Activated CD8-positive, alpha-beta memory T cell treated with anti-CD3 and anti-CD28 coated beads for 36 hours (primary cell): ENCODE results near the gene SULT2B1. TPM values are rescaled to one million over a fixed set of nuclear protein-coding genes. Genes with fewer than 3 reads are reported as not detected.

Source experiments
- CTCF ChIA-PET: fragments of 350-600 bp; sonication (Branson Sonifier 250); formaldehyde crosslinking; loops from one replicate; lab custom pipeline; 2021; ENCODE audit warnings: antibody characterized with exemption; lab: Charles Lee
- POLR2A ChIA-PET: fragments of 350-600 bp; sonication (Branson Sonifier 250); formaldehyde crosslinking; loops from one replicate; lab custom pipeline; 2021; ENCODE audit warnings: antibody characterized with exemption; lab: Charles Lee
- total RNA-seq, 2 experiments: library from RNA; stranded (reverse); gene quantifications; one replicate each; pipeline ENCODE4 v1.2.3, GENCODE V29; 2021

The SULT2B1 gene
- total RNA-seq, 2 experiments from 2014 or later = not detected

DNA sequence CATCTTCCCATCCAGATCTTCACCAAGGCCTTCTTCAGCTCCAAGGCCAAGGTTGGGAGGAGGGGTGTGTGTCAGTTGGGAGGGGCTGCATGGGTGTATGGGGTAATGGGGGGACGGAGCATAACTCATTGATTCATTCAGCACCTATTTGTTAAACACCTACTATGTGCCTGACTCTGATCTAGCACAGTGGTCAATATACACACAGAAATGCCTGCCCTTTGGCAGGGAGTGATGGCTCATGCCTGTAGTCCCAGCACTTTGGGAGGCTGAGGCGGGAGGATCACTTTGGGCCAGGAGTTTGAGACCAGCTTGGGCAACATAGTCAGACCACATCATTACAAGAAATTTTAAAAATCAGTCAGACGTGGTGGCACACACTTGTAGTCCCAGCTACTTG lies 35.4 kb downstream of the SULT2B1 start:
- ChIA-PET CTCF (interaction anchor here (0.6 to 1.6 kb wide), 8 partner anchors 22 to 136 kb away, joined by 3 to 7 read pairs (median 3); no protein-coding TSS in a partner anchor), POLR2A (no interaction called here)

DNA sequence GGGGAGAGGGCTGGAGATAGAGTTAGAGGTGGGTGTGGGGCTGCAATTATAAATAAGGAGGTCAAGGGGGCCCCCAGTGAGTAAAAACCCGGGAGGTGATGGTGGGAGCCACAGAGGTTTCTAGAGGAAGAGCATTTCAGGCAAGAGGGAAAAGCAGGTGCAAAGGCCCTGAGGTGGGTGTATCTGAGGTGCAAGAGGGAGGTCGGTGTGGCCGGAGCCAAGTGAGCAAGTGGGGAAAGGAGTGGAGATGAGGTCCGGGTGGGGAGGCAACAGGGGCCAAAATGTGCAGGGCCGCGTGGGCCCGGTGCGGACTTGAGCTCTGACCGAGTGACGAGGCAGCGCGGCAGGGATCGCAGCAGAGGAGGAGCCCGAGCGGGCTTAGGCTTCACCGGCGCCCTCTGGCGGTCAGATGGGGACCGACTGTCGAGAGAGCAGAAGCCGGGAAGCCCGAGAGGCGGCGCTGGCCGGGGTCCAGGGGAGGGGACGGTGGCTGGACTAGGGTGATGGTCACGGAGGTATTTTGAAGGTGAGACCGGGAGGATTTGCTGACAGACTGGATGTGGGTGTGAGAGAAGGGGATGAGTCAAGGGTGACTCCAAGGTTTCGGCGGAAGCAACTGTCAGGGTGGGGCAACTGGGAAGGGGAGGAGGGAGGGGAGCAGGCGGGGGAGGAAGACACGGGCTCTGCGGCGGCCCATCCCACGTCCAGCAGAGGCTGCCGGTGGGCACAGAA lies 36.9 kb downstream of the SULT2B1 start:
- CTCF ChIA-PET = interaction anchor here (0.6 to 2.6 kb wide), 20 partner anchors 12 to 316 kb away, joined by 3 to 25 read pairs (median 3); partner anchors contain the start of gene SPACA4
- POLR2A ChIA-PET = no interaction called here

- ChIA-PET CTCF (no interaction called here), POLR2A (no interaction called here)
Measured at GRCh38 chr19:48591021-48591420, 39.0 kb downstream of the SULT2B1 start.

- CTCF ChIA-PET = interaction anchor here (0.9 kb wide), 1 partner anchor 11 kb away, joined by 3 read pairs; no protein-coding TSS in a partner anchor
- POLR2A ChIA-PET = no interaction called here
Measured at GRCh38 chr19:48595171-48595570, 43.2 kb downstream of the SULT2B1 start.

DNA sequence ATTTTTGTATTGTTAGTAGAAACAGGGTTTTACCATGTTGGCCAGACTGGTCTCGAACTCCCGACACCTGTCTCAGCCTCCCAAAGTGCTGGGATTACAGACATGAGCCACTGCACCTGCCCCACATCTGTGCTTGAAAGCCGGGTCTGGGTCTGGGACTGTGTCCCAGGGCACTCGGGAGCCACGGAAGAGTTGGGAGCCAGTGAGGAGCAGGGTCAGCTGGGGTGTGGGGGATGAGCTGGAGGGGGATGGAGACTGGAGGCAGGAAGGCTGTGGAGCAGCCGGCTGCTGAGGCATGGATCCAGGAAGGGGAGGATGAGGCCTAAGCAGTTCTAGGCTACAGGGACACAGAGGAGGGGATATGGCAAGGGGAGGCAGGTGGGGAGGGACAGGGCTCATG lies 43.9 kb downstream of the SULT2B1 start:
- POLR2A ChIA-PET = no interaction called here
- CTCF ChIA-PET = no interaction called here

DNA sequence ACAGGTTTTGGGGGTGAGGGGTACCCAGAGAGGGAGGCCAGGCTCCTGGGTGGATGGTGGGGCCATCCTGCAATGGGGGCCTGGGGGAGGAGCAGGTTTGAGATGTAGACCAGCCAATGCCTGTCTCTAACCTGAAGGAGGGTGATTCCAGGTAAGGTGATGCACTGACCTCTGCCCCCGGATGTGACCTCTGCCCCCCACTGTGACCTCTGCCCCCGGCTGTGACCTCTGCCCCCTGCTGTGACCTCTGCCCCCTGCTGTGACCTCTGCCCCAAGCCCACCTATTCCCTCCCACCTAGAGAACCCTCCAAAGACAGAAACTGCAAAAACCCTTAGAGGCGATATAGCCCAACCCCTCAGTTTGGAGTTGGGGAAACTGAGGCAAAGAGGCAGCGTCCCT lies 44.3 kb downstream of the SULT2B1 start:
- ChIA-PET CTCF (no interaction called here), POLR2A (no interaction called here)

DNA sequence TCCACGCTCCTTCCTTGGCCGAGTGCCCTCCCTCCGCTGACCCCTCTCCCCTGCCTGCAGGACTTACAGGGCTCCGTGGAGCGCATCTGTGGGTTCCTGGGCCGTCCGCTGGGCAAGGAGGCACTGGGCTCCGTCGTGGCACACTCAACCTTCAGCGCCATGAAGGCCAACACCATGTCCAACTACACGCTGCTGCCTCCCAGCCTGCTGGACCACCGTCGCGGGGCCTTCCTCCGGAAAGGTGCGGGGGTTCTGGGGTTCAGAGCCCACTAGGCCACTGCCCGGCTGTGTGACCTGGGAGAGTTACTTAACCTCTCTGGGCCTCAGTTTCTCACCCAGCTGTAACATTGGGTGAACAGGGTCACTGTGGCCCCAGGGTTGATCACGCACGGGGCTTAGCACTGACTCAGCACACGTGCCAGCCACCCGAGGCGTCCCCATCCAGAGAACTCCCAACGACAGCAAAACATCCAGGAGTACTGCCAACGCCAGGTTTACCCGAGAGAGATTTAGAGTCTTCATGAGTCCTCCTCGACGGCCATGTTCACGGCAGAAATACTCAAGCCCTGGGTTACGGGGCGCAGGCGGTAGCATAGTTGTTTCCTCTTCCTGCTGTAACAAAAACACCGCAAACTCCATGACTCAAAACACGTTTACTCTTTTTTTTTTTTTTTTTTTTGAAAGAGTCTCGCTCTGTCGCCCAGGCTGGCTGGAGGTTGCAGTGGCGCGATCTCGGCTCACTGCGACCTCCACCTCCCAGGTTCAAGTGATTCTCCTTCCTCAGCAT lies 44.9 kb downstream of the SULT2B1 start:
- ChIA-PET POLR2A (interaction anchor here (0.9 kb wide), 1 partner anchor 19 kb away, joined by 5 read pairs; no protein-coding TSS in a partner anchor), CTCF (interaction anchor here (0.7 kb wide), 1 partner anchor 603 kb away, joined by 5 read pairs; no protein-coding TSS in a partner anchor)

- ChIA-PET CTCF (no interaction called here), POLR2A (no interaction called here)
Measured at GRCh38 chr19:48598996-48599700, 47.2 kb downstream of the SULT2B1 start.

GRCh38 chr19:48600679-48601417 lies 48.9 kb downstream of the SULT2B1 start:
- ChIA-PET CTCF (interaction anchor here (1.6 kb wide), 1 partner anchor 12 kb away, joined by 6 read pairs; no protein-coding TSS in a partner anchor), POLR2A (interaction anchor here (0.6 kb wide), 1 partner anchor 1704 kb away, joined by 5 read pairs; no protein-coding TSS in a partner anchor)

DNA sequence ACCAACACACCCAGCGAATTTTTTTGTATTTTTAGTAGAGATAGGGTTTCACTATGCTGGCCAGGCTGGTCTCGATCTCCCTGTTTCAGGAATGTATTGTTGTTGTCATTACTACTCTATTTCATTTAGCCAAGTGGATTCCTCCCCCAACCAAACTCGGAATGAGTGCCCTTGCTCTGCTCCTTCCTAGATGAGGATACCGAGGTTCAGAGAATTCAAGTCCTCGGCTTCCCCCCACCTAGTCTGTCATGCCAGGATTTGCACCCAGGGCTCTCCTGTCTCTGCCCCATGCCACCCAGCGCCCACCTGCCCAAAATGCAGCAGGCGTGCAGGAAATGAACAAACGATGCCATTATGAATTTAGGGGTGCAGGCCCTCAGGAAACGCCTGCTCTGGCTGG lies 51.0 kb downstream of the SULT2B1 start:
- CTCF ChIA-PET = no interaction called here
- POLR2A ChIA-PET = no interaction called here

DNA sequence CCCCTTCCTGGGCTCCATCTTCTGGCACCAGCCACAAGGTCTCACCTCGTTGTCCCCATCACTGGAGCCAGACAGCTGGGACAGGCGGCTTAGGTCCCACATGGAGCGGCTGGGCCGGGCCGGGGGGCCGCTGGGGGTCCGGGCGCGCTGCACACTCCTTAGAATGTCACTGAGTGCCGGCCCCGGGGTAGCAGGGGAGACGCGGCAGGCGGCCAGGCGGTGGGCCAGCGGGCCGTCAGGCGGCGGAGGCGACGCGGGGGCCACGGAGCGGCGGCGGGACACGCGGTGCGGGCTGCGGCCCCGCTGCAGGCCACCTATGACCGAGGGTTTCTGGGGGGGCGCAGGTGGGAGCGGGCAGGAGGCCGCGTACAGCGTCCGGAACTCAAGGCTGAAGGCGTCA lies 51.5 kb downstream of the SULT2B1 start:
- POLR2A ChIA-PET = no interaction called here
- CTCF ChIA-PET = no interaction called here

DNA sequence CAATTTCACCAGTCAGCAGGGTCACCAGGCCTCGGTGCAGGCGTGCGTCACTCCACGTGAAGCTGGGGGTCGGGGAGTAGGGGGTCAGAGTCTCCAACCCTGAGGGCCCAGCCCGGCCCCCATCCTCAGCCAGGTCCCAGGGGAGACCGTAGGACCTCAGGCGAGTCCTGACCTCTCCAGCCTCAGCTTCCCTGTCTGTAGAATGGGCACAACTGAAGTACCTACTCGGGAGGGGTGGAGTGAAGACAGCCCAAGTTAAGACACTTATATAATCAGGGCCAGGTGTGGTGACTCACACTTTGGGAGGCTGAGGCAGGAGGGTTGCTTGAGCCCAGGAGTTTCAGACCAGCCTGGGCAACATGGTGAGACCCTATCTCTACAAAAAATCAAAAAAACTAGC lies 51.9 kb downstream of the SULT2B1 start:
- CTCF ChIA-PET = no interaction called here
- POLR2A ChIA-PET = no interaction called here

DNA sequence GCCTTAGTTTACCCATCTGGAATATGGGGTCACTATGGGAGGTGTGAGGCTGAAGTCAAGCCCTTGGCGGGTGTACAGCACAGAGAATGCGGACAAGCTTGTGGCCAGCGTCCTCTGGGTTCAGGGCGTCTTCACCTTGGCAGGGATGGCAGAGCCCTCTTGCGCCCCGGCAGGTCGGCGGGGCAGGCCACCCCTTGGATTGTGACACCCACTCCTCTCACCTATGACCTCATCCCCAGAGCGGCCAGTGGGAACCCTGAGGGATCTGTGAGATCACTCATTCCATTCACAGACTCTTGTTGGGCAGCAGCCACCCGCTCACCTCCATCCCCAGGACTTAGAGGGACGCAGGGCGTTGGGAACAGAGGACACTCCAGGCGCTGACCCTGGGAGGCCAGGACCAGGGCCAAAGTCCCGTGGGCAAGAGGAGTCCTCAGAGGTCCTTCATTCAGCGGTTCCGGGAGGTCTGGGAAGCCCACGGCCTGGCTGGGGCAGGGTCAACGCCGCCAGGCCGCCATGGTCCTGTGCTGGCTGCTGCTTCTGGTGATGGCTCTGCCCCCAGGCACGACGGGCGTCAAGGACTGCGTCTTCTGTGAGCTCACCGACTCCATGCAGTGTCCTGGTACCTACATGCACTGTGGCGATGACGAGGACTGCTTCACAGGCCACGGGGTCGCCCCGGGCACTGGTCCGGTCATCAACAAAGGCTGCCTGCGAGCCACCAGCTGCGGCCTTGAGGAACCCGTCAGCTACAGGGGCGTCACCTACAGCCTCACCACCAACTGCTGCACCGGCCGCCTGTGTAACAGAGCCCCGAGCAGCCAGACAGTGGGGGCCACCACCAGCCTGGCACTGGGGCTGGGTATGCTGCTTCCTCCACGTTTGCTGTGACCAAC lies 54.7 kb downstream of the SULT2B1 start, which contains the start of gene SPACA4:
TSS of gene SPACA4 (plus strand) at position 280 of the 896 bp plus-strand sequence. CDS start at position 517, 237 bp downstream.
- CTCF ChIA-PET = interaction anchor here (1.9 to 3.9 kb wide), 2 partner anchors 9 to 18 kb away, joined by 5 to 15 read pairs; no protein-coding TSS in a partner anchor
- POLR2A ChIA-PET = no interaction called here

GRCh38 chr19:48607359-48607755 lies 55.4 kb downstream of the SULT2B1 start:
- ChIA-PET POLR2A (no interaction called here), CTCF (interaction anchor here (0.8 to 3.9 kb wide), 3 partner anchors 9 to 102 kb away, joined by 3 to 15 read pairs (median 5); no protein-coding TSS in a partner anchor)

DNA sequence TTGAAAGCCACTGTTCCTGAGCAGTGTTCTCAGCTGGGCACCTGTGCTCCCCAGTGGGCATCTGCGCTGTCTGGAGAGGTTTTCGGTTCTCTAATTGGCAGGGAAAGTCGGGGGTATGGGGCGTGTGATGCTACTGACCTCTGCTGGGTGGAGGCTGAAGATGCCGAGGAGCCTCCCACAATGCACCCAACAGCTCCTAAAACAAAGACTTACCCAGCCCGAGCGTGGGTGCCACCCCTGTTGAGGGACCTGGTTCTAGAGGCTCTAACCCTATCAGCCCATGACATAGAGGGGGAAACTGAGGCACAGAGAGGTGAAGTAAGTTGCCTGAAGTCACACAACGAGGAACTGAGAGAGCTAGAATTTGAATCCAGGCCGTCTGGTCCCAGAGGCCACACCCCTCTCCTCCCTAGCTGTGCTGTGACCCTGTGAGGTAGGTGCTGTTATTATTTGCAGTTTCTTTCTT lies 56.9 kb downstream of the SULT2B1 start:
- ChIA-PET POLR2A (interaction anchor here (0.7 to 0.8 kb wide), 2 partner anchors 25 to 542 kb away, joined by 3 to 11 read pairs; no protein-coding TSS in a partner anchor), CTCF (interaction anchor here (0.5 to 3.9 kb wide), 11 partner anchors 8 to 230 kb away, joined by 3 to 15 read pairs (median 4); no protein-coding TSS in a partner anchor)

- CTCF ChIA-PET = interaction anchor here (0.6 to 3.9 kb wide), 7 partner anchors 7 to 231 kb away, joined by 3 to 15 read pairs (median 5); no protein-coding TSS in a partner anchor
- POLR2A ChIA-PET = interaction anchor here (0.7 to 0.9 kb wide), 2 partner anchors 9 to 541 kb away, joined by 6 to 11 read pairs; partner anchors contain the start of genes RPL18 and SPHK2
Measured at GRCh38 chr19:48609571-48610108, 57.7 kb downstream of the SULT2B1 start.

- ChIA-PET CTCF (interaction anchor here (1.2 kb wide), 1 partner anchor 23 kb away, joined by 3 read pairs; no protein-coding TSS in a partner anchor), POLR2A (no interaction called here)
Measured at GRCh38 chr19:48611872-48612271, 59.9 kb downstream of the SULT2B1 start.
